Nephron progenitor cell (in vitro differentiated cells): ENCODE data around the gene DDX18.

Source experiments
- DNase-seq: peaks from one replicate; pipeline ENCODE4 v3.0.0; 2021
- H3K27ac Mint-ChIP-seq: 2 replicates; pipeline ENCODE4 v1.8.0; 2021; ENCODE audit warnings: mild to moderate bottlenecking, moderate library complexity, mixed read lengths
- H3K27me3 Mint-ChIP-seq: 2 replicates; pipeline ENCODE4 v1.8.0; 2021; ENCODE audit warnings: mild to moderate bottlenecking, low read depth, mixed read lengths; ENCODE audit not compliant: poor library complexity
- H3K36me3 Mint-ChIP-seq: 2 replicates; pipeline ENCODE4 v1.8.0; 2021; ENCODE audit warnings: low read depth, mixed read lengths
- H3K4me1 Mint-ChIP-seq: 2 replicates; pipeline ENCODE4 v1.8.0; 2021; ENCODE audit warnings: mixed read lengths
- H3K4me3 Mint-ChIP-seq: 2 replicates; pipeline ENCODE4 v1.8.0; 2021; ENCODE audit warnings: mild to moderate bottlenecking, moderate library complexity, mixed read lengths
- H3K9me3 Mint-ChIP-seq: 2 replicates; pipeline ENCODE4 v1.8.0; 2021; ENCODE audit warnings: mild to moderate bottlenecking, moderate library complexity, mixed read lengths
- CTCF ChIP-seq: fragments of 200-600 bp; sonication (generic); IDR thresholded peaks from 2 replicates; pipeline ENCODE4 v1.5.0; 2021; ENCODE audit warnings: antibody characterized with exemption

Gene DDX18

GRCh38 chr2:117879003-117879402, 64.5 kb downstream of the DDX18 start:
- no peak for TF ChIP-seq CTCF
- Mint-ChIP-seq H3K27me3 (peaks cover 24% of the 10 kb centered on the region), H3K27ac (no peak overlapping the region)

More at GRCh38 chr2:117879003-117879402, 64.5 kb downstream of the DDX18 start:
- no peaks in the 10 kb centered on the region for H3K4me1 Mint-ChIP-seq
- H3K36me3 Mint-ChIP-seq: no peaks in the 10 kb centered on the region
- H3K4me3 Mint-ChIP-seq: no peak overlapping the region
- peaks cover 6% of the 10 kb centered on the region for H3K9me3 Mint-ChIP-seq
- DNase-seq: no peak
